NCI-H2196 treated with DMSO at 0.1 percent for 48 hours (cell line): ENCODE data around the gene FGFR2.

ENCODE experiments used
- DNase-seq: peaks from one replicate; lab custom pipeline; 2025; ENCODE audit not compliant: unreplicated experiment; lab: John Stamatoyannopoulos, UW

FGFR2 gene

GRCh38 chr10:121598263-121599249 lies at the start of gene FGFR2:
TSS of gene FGFR2 (minus strand) at chr10:121598444. CDS start at chr10:121593817, 4,627 bp downstream.
- peak; percentile 21 for DNase-seq

- no peak for DNase-seq
Measured at GRCh38 chr10:121647401-121647800, 49.2 kb upstream of the FGFR2 start.

GRCh38 chr10:121645696-121646095 lies 47.5 kb upstream of the FGFR2 start:
- DNase-seq = no peak

GRCh38 chr10:121644501-121644900 lies 46.3 kb upstream of the FGFR2 start:
- DNase-seq = no peak

GRCh38 chr10:121640266-121640665 lies 42.0 kb upstream of the FGFR2 start:
- no peak for DNase-seq

GRCh38 chr10:121639416-121639815 lies 41.2 kb upstream of the FGFR2 start:
- no peak for DNase-seq

GRCh38 chr10:121637437-121637836 lies 39.2 kb upstream of the FGFR2 start:
- no peak for DNase-seq

- no peak for DNase-seq
Measured at GRCh38 chr10:121633056-121633455, 34.8 kb upstream of the FGFR2 start.

GRCh38 chr10:121631365-121632029 lies 33.3 kb upstream of the FGFR2 start:
- no peak for DNase-seq

GRCh38 chr10:121628859-121629258 lies 30.6 kb upstream of the FGFR2 start:
- no peak for DNase-seq

GRCh38 chr10:121627876-121628581 lies 29.8 kb upstream of the FGFR2 start:
- DNase-seq = no peak

GRCh38 chr10:121624836-121625486 lies 26.7 kb upstream of the FGFR2 start:
- no peak for DNase-seq

- no peak for DNase-seq
Measured at GRCh38 chr10:121618906-121619305, 20.7 kb upstream of the FGFR2 start.

GRCh38 chr10:121617176-121617575 lies 18.9 kb upstream of the FGFR2 start:
- no peak for DNase-seq

GRCh38 chr10:121616291-121616690 lies 18.0 kb upstream of the FGFR2 start:
- no peak for DNase-seq

GRCh38 chr10:121615836-121616235 lies 17.6 kb upstream of the FGFR2 start:
- DNase-seq = no peak

- DNase-seq = no peak
Measured at GRCh38 chr10:121615435-121615793, 17.2 kb upstream of the FGFR2 start.

GRCh38 chr10:121614613-121615434 lies 16.6 kb upstream of the FGFR2 start:
- DNase-seq = no peak

- DNase-seq = no peak
Measured at GRCh38 chr10:121613456-121613855, 15.2 kb upstream of the FGFR2 start.
